ENCODE results near the gene DDR2.

GRCh38 chr1:162756523-162756922 lies 124.3 kb downstream of the DDR2 start:
- TF ChIP-seq POLR2A (IDR thresholded peaks at IDR 0.05; ENCODE audit: low read length) (no peak), GATA1 (IDR thresholded peaks at IDR 0.05; ENCODE audit: low read depth, low read length) (no peak)

Data from erythroblast (primary cell).